ENCODE data around the gene MDK. TPM values are rescaled to one million over a fixed set of nuclear protein-coding genes. Genes with fewer than 3 reads are reported as not detected.
A peak's percentile ranks its signal among the peaks of the same experiment; 100 is the strongest.

The MDK gene
- total RNA-seq, 3 donors from 2014 or later: 103 to 672 (median 193) TPM

GRCh38 chr11:46390331-46391171, 9.1 kb downstream of the MDK start:
- H3K4me3 ChIP-seq: no peak overlapping the region
- no peaks in the 10 kb centered on the region for H3K36me3 ChIP-seq (ENCODE audit: low read depth)
- H3K4me1 ChIP-seq (ENCODE audit: low read depth): peaks cover 42% of the 10 kb centered on the region
- TF ChIP-seq, protein P1, sequence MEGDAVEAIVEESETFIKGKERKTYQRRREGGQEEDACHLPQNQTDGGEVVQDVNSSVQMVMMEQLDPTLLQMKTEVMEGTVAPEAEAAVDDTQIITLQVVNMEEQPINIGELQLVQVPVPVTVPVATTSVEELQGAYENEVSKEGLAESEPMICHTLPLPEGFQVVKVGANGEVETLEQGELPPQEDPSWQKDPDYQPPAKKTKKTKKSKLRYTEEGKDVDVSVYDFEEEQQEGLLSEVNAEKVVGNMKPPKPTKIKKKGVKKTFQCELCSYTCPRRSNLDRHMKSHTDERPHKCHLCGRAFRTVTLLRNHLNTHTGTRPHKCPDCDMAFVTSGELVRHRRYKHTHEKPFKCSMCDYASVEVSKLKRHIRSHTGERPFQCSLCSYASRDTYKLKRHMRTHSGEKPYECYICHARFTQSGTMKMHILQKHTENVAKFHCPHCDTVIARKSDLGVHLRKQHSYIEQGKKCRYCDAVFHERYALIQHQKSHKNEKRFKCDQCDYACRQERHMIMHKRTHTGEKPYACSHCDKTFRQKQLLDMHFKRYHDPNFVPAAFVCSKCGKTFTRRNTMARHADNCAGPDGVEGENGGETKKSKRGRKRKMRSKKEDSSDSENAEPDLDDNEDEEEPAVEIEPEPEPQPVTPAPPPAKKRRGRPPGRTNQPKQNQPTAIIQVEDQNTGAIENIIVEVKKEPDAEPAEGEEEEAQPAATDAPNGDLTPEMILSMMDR (IDR thresholded peaks at IDR 0.05): no peak
- ATAC-seq (no peak), DNase-seq (peak in 1 of 3 donors; percentile 50)
- intact Hi-C loops (cut with DNase I, micrococcal nuclease): loop anchor here in 1 of 2 donors (5.0 kb wide), 1 partner anchor 147 kb away; no protein-coding TSS in a partner anchor
- no peaks in the 10 kb centered on the region for H3K9me3 ChIP-seq

DNA sequence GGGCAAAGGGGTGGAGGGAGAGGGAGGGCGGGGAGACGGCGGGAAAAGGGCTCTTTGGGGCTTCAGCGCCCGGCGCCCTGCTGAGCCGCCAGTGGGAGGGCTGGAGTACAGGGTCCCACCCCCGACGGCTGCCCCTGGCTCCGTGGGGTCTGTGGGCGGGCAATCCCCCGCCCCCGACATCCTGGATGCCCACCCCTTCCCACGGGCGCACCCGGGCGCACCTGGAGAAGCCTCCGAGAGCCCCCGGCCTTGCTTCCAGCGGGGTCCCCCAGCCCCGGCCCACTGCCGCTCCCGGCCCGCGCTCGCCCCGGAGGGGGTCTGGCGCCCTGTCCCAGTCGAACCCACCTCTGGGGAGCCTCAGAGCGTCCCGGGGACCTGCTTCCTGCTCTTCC, 9.7 kb downstream of the MDK start:
- Histone ChIP-seq H3K4me3 (no peak overlapping the region), H3K9me3 (no peaks in the 10 kb centered on the region), H3K36me3 (ENCODE audit: low read depth) (no peaks in the 10 kb centered on the region), H3K4me1 (ENCODE audit: low read depth) (peaks cover 42% of the 10 kb centered on the region)
- intact Hi-C loops (cut with DNase I, micrococcal nuclease): loop anchor here in 1 of 2 donors (5.0 kb wide), 1 partner anchor 146 kb away; no protein-coding TSS in a partner anchor
- DNase-seq (no peak), ATAC-seq (no peak)
- TF ChIP-seq, protein P1 (IDR thresholded peaks at IDR 0.05): no peak

DNA sequence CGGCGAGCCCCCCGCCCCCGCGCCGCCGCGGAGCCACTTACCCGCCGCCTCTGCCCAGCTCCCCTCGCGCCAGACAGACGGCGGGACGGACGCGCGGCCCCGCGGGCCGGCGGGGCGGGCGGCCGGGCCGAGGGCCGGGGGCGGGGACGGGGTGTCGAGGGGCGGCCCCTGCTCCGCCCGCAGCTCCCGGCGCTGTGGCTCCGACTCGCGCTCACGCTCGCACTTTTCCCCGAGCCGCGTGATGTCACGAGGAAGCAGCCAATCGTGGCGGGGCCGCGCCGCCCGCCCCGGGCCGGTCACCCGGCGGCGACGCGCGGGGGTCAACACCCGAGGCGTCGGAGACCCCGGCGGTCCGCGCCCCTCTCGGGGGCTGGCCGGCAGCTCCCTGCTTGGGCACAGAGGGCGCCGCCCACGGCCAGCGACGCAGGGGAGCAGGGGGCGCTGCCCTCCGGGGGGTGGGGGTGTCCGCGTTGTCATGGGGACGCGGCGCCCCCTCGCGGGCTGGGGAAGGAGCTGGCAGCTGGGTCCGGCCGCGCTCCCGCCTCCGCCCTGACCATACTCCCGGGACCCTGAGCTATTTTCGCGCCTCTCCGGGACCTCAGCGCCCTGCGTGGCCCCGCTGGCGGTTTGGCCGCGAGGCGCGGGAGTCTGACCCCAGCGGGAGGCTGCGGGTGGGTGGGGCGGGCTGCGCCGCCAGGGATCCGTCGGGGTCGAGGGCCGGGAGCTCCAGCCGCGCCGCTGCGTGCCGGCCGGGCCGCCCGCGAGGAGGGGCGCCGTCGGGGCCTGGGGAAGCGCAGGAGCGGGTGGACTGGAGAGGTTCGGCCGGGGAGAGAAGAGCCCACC, 10.3 kb downstream of the MDK start, which contains the start of gene CHRM4:
Gene CHRM4 (minus strand): TSS at position 199 of the 843 bp plus-strand sequence. CDS start 5,219 bp downstream, outside the sequence.
- H3K4me1 ChIP-seq (ENCODE audit: low read depth): peaks cover 42% of the 10 kb centered on the region
- TF ChIP-seq, protein P1 (IDR thresholded peaks at IDR 0.05): no peak
- no peaks in the 10 kb centered on the region for H3K36me3 ChIP-seq (ENCODE audit: low read depth)
- no peaks in the 10 kb centered on the region for H3K9me3 ChIP-seq
- ATAC-seq: peak; percentile 30
- H3K4me3 ChIP-seq: no peak within 1 kb of the TSS
- peak in 2 of 3 donors; percentile 53 to 55 for DNase-seq
- intact Hi-C loops (cut with DNase I, micrococcal nuclease): loop anchor here in 1 of 2 donors (5.0 kb wide), 1 partner anchor 146 kb away; no protein-coding TSS in a partner anchor

- Histone ChIP-seq H3K4me3 (no peak overlapping the region), H3K9me3 (no peaks in the 10 kb centered on the region), H3K36me3 (ENCODE audit: low read depth) (no peaks in the 10 kb centered on the region), H3K4me1 (ENCODE audit: low read depth) (peaks cover 40% of the 10 kb centered on the region)
- peak; percentile 86 to 92 (median 88) for DNase-seq
- peak; percentile 88 for ATAC-seq
- TF ChIP-seq, protein P1 (IDR thresholded peaks at IDR 0.05): no peak
- intact Hi-C loops (cut with DNase I, micrococcal nuclease): loop anchor here in 1 of 2 donors (5.0 kb wide), 1 partner anchor 145 kb away; no protein-coding TSS in a partner anchor
Observed at GRCh38 chr11:46392421-46393230, 11.2 kb downstream of the MDK start.

- H3K9me3 ChIP-seq: no peaks in the 10 kb centered on the region
- H3K4me1 ChIP-seq (ENCODE audit: low read depth): peaks cover 35% of the 10 kb centered on the region
- intact Hi-C loops (cut with DNase I, micrococcal nuclease): loop anchor here in 1 of 2 donors (5.0 kb wide), 1 partner anchor 144 kb away; no protein-coding TSS in a partner anchor
- DNase-seq: no peak
- TF ChIP-seq, protein P1 (IDR thresholded peaks at IDR 0.05): no peak
- H3K36me3 ChIP-seq (ENCODE audit: low read depth): no peaks in the 10 kb centered on the region
- no peak overlapping the region for H3K4me3 ChIP-seq
- no peak for ATAC-seq
Observed at GRCh38 chr11:46393231-46393616, 11.8 kb downstream of the MDK start.
